ENCODE measurements around the gene FAM13A.
"Not testable (repeated sequence)": the region's sequence is repeated elsewhere in the genome, so short reads cannot be mapped to it uniquely, and the experiment has no call there.

FAM13A gene

DNA sequence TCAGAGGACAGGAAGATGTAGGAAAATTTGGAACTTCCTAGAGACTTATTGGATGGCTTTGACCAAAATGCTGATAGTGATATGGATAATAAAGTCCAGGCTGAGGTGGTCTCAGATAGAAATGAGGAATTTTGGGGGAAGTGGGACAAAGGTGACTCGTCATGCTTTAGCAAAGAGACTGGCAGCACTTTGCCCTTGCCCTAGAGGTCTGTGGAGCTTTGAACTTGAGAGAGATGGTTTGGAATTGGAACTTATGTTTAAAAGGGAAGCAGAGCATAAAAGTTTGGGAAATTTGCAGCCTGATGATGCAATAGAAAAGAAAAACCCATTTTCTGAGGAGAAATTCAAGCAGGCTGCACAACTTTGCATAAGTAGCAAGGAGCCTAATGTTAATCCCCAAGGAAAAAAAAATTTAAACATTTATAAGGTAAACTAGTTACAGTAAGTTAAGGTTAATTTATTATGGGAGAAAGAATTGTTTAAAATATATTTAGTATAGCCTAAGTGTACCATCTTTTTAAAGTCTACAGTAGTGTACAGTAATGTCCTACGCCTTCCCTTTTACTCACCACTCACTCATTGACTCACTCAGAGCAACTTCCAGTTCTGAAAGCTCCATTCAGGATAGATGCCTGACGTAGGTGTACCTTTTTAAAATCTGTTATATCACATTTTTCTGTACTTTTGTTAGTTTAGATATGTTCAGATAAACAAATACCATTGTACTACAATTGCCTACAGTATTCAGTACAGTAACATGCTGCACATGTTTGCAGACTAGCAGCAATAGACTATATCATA lies 101.2 kb downstream of the FAM13A start:
- no peak for DNase-seq

DNA sequence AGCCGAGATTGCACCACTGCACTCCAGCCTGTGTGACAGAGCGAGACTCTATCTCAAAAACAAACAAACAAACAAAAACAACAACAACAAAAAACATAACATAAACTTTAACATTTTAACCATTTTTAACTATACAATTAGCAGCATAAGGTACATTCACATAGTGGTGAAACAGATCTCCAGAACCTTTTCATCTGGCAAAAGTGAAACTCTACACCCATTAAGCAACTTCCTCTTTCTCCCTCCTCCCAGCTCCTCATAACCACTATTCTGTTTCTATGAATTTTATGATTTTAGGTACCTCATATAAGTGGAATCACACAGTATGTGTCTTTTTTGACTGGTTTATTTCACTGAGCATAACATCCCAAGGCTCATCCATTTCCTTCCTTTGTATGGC lies 103.6 kb downstream of the FAM13A start:
- no peak for DNase-seq

DNA sequence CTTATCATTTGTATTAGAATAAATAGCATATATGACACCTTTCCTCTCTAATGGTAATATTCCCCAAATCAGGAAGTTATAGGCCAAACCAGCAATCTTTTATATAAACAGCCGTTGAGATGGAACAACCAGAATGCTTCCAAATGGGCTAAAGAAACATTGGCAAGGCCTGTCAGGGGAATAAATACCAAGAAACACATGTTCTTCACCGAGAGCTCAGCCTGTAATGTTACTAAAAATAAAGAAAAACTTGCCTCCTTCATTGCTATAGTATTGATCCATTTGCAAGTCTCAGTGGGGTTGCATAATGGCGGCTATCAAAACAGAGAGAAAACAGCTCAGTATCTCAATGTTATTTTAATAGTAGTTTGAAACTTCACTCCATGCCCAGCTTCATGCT lies 104.9 kb downstream of the FAM13A start:
- no peak for DNase-seq

DNA sequence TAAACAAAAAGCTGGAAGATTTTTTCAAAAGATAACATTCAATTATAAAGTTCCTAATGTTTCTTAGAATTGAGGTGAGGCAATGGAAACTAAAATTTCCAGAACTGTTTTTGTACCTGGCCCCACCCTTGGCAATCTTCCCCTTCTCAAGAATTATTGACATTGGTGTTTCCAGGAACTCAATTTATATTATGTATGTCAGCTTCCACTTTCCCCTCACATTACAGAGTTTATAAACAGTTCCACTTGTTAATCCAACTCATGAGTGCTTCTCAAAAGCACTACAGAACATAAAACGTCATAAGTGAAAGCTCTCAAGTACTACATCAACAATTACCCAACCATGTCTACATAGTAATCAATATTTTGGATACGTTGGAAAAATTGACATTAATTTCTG lies 107.4 kb downstream of the FAM13A start:
- no peak for DNase-seq

DNA sequence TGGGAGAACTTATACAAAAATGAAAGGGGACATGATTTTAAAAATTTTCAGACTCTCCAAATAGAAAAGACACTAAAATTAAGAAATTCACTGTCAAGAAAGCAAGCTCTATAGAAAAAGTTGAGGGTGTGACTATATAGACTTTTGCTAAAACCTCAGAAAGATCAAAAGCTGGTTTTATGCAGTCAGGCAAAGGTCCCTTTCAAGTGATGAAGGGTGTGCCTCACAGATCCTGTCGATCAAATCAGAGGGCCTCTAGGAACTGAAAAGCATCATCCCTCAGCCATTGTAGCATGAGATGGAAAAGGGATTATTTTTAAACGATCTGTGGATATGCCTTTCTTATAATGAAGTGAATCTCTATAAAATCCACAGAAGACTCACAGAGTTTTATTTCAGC lies 116.5 kb downstream of the FAM13A start:
- peak; percentile 33 for DNase-seq

DNA sequence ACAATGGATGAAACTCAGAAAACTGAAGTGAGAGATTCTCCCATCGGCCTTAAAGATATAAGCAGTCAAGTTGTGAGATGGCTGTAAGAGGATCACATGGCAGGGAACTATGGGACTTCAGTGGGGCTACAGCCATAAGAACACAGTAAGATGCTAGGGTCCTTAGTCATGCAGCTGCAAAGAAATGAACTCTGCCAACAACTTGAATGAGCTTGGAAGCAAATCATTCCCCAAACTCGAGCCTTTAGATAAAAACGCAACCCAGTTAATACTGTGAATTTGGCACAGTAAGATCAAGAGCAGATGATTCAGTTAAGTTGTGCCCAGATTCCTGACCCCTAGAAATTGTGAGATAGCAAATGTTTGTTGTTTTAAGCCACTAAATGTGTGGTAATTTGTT lies 117.3 kb downstream of the FAM13A start:
- DNase-seq: no peak

DNA sequence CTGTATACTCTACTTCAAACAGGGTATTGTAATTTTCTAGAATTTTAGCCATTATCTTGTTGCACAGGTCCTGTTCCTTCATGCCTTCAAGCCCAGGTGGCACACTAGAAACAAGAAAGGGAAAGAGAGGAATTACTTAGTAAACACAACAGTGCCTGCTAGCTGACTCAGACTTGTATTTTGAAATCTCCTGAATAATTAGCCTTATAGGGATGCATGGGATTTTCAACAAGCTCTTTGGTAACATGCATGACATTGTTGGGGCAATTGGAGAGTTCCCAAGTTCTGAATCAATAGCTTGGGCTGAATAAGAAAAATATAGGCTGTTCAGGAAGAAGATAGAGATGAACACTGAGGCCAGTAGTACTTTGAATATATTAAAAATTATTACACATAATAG lies 118.8 kb downstream of the FAM13A start:
- no peak for DNase-seq

DNA sequence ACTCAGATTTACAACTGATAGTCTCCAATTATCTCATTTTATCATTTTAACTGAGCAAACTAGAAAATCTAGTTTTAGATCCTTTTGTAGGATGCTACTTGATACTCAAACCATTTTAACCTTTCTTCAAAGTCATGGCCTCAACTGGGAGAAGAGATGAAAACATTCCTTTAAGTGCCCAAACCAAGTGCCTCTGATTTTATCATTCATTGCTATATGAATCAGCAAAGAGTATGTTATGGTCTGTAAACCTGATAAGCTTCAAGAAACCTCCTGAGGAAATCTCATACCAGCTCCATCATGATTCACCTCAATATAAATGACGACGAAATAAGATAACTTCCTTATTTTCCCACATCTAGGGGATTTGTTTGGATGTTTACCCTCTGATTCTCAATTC lies 119.9 kb downstream of the FAM13A start:
- DNase-seq: no peak

DNA sequence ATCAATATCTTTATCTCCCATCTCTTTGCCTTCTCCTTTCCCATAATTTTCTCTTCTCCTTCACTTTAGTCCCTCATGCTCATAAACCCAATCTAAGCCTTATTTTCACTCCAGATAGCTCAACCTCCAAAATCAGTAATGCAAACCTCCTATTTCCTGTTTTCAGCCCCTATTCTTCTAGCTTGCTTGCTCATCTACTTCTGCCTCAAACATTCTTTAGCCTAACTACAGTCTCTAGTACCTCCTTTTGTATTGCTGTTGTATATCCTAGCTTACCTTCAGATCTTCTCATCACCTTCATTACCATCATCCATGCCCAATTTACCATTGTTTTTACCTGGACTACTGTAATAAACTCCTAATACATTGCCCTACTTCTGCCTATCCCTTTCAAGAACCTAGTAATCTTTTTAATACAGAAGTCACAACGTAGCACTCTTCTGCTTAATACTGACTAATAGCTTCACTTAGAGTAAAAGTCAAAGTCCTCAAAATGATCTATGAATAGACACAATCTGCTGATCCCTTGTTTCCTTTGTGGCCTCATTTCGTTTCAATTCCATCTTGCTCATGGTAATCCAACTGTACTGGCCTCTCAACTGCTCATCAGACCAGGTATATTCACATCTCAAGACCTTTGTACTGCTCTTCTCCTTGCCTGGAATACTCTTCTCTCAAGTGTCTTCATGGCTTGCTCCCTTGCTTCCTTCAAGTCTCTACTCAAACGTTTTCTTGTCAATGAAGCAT lies 123.4 kb downstream of the FAM13A start:
- no peak for DNase-seq

DNA sequence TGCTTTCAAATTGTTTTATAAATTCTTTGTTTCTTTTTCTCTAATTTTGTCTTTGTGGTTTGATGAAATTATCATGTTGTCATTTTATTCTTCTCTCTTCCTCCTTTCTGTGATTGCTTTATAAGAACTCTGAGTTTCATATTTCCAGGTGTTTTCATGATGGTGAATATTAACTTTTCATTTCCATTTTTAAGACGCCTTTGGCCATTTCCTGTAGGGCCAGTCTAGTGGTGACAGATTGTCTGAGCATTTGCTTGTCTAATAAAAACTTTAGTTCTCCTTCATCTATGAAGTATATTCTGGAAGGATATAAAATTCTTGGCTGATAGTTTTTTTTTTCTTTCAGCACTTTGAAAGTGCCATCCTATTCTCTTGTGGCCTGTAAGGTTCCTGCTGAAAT lies 128.1 kb downstream of the FAM13A start:
- no peak for DNase-seq

DNA sequence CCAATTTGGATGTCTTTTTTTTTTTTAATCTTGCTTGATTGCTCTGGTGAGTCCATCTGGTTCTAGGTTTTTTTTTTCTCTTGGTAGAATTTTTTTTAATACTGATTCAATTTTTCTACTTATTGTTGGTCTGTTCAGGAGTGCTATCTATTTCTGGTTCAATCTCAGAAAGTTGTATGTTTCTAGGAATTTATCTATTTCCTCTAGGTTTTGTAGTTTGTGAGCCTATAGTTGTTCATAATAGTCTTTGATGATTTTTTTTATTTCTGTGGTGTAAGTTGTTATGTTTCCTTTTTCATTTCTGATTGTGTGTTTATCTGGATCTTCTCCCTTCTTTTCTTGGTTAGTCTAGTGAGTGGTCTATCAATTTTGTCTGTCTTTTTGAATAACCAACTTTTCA lies 129.6 kb downstream of the FAM13A start:
- no peak for DNase-seq

DNA sequence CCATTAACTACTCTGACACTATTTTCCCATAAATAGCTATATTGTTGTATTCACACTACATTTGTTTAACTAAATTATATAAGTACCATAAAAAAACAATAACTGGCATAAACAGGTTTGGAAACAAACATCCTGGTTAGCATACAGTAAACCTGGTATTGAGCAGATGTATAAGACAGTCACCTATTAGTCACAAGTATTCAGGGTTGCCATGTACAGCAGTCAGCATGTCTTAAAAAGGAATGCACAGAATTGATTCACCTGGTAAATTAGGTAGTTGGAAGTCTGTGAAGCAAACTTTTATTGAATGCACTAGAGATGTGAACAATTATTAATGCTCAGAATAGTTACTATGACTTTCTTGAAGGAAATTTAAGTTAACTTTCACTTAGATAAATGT lies 137.9 kb downstream of the FAM13A start:
- DNase-seq: no peak

DNA sequence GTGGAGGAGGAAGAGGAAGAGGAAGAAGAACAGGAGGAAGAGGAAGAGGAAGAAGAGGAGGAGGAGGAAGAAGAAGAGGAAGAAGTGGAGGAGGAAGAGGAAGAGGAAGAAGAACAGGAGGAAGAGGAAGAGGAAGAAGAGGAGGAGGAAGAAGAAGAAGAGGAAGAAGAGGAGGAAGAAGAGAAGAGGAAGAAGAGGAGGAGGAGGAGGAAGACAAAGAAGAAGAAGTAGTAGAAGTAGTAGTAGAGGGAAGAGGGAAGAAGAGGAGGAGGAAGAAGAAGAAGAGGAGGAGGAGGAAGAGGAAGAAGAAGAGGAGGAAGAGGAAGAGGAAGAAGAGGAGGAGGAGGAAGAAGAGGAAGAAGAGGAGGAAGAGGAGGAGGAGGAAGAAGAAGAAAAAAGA lies 143.8 kb downstream of the FAM13A start:
- DNase-seq: not testable (repeated sequence)

DNA sequence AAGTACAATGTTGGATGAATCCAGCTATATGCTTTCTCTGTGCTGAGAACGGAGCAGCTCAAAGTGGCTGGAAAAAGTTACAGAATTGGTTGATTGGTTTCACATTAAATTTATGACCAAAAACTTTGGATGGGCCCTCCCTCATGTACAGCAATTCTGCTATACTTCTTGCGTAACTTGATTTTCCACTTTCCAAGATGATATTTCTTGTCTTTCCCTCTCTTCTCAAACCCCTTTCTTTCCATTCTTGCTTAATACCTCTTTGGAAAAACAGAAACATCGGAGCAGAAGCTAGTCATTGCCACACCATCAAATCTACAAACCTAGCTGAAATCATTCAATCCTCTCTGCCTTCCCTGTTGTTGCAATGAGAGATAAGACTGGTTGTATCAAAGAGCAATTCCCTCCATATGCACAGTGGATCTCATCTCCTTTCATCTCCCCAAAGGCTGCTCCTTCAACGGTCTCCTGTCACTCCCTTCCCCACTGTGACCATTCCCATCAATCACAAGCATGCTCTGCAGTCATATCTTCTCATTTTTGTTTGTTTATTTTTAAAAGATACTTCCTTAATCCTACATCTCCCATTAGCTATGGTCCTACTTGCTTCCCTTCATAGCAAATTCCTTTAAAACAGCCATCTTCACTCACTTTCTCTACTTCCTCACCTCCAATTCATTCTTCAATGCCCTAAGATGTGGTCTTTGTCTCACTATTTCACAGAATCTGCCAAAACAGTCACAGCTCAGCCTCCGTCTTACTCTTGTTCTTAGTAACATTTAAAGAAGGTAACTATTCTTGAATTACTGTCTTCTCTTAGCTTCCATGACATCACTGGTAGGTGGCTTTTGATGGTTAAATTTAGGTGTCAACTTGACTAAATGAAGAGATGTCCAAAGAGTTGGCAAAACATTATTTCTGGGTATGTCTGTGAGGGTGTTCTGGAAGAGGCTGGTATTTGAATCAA lies 145.5 kb downstream of the FAM13A start:
- no peak for DNase-seq

DNA sequence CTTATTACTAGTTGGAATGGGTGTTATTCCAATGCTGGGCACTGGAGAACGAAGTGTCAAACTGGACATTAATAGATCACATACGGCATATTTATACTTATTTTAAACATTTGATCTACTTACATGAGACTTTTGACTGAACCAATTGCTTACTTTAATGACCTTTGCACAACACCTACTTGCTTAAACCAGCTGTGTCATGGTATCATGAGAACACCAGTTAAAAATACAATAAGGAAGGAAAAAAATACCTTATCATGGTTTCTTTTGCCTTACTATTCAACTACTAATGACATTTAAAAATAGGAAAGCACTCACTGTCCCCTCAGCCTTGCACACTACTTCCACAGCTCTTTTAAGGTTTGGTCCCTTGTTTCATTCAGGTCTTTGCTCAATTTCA lies 146.9 kb downstream of the FAM13A start:
- no peak for DNase-seq

DNA sequence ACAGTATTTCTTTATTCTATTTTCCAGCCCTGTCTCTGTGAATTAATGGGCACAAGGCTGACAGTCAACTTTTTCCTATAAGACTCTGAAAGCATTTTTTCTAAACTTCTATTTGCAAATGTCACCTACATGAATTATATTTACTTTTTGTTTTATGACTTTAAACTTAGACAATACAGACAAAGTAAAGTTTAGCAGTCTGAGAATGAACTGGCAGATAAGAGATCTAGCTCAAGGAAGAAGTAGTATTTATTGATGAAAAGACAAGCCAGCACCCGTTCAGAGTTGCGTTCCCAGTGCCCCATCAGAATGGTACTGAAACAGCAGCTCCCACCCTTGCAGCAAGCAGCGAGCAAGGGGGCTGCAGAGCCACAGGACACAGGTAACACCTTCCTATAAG lies 148.5 kb downstream of the FAM13A start:
- no peak for DNase-seq

DNA sequence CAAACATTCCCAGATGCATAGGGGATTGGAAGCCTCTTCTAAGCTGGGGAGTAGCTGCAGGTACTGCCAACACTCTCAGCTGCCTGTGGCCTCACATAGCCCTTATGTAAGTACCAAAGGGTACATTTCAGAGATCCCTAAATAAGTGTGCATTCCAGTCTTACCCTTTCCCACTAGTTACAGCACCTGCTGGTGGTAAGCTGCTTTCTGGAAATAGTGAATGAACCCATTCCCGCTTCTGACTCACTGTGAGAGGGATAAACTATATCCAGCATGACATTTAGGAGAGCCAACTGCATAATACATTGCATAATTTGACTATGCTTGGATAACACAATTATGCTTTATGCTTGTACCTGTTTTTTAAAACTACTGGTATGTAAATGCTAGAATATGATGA lies 149.0 kb downstream of the FAM13A start:
- DNase-seq: no peak

DNA sequence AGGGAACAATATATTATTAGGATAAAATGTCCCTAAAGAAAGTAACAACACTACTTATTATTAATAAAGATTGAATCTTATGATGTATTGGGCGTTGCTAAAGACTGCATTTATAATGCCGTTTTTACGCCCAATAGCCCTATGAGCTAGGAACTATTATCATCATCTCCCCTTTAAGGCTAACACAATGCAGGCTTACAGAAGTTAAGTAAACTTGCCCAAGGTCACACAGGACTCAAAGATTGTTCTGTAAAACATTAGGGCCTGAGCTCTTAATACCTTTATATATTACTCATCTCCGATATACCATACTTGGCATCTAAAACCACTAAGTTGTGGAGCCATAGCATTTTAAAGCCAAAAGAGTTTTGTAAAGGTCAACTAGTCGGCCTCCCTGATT lies 149.5 kb downstream of the FAM13A start:
- DNase-seq: no peak

DNA sequence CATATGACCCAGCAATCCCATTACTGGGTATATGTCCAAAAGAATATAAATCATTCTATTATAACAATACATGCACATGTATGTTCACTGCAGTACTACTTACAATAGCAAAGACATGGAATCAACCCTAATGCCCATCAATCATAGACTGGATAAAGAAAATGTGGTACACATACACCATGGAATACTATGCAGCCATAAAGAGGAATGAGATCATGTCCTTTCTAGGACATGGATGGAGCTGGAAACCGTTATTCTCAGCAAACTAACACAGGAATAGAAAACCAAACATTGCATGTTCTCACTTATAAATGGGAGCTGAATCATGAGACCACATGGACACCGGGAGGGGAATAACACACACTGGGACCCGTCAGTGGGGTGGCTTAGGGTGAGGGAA lies 152.7 kb downstream of the FAM13A start:
- DNase-seq: not testable (repeated sequence)

DNA sequence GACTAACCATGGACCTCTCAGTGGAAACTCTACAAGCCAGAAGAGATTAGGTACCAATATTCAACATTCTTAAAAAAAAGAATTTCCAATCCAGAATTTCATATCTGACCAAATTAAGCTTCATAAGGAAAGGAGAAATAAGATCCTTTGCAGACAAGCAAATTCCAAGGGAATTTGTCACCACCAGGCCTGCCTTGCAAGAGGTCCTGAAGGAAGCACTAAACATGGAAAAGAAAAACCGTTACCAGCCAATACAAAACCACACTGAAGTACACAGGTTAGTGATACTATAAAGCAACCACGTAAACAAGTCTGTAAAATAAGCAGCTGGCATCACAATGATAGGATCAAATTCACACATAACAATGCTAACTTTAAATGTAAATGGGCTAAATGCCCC lies 156.6 kb downstream of the FAM13A start:
- no peak for DNase-seq

DNA sequence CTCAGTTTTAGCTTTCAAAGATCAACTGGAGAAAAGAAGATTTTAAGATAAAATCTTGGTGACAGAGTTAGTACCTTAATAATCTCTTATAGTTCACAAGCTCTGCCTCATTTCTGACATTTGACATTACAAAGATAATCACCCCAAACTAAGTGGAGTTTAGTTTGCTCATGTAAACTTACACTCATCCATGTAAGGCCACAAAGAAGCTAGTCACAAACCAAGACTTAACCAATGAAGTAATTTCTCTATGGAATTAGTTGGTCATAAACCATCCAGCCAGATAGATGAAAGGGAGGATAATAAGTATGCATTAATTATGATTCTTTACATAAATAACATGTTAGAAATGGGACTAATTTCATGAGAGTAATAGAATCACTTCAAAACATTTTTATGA lies 159.2 kb downstream of the FAM13A start:
- DNase-seq: no peak

DNA sequence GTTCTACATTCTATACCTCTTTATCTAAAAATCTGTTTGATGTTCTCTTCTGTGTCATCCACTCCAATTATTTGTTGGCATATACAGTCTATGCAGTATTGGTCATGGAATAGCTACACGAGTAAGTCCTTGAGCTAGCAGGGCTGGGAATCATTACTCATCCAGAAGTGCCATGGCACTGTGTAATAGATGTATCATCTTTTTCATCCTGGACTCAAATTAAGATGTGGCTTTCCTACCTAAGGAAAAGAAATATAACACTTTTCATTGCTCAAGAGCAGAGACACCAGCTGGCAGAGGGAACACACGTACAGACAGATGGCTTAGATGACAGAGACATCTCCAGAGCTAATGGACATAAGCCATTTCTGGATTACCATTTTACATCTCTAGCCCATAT lies 159.8 kb downstream of the FAM13A start:
- no peak for DNase-seq

DNA sequence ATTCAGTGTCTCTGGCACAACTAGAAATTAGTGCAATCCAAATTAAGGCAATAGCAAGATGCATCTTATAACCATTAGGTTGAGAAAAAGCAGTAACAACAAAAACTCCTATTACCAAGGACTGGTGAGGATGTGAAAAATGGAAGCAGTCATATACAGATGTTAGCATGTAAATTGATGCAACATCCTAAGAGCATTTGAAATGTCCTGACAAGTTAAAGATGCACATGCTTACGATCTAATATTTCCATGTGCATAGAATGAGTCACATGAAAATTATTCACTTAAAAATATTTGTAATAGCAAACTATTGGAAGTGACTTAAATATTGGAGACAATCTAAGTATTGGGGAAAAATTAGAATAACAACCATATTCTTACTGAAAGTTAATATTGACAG lies 163.0 kb downstream of the FAM13A start:
- DNase-seq: no peak
